NB4 (cell line): ENCODE data around the gene PAFAH2.

Experiments used
- DNase-seq: peaks from one replicate; pipeline ENCODE4 v3.0.0; 2010; ENCODE audit warnings: low read depth
- H3K4me3 ChIP-seq: one replicate; pipeline ENCODE4 v1.5.1; 2011; ENCODE audit warnings: mild to moderate bottlenecking, low read depth, low read length, moderate library complexity
- CTCF ChIP-seq: IDR thresholded peaks from one replicate; pipeline ENCODE4 v1.5.1; 2012; ENCODE audit warnings: low read depth, low read length
- MYC ChIP-seq: IDR thresholded peaks from 2 replicates; pipeline ENCODE4 v1.6.1; 2011; ENCODE audit warnings: low read depth, low read length
- POLR2A ChIP-seq: IDR thresholded peaks from 2 replicates; pipeline ENCODE4 v1.6.1; 2011; ENCODE audit warnings: mild to moderate bottlenecking; ENCODE audit not compliant: insufficient read length; ENCODE audit errors: extremely low read depth
- TF ChIP-seq, protein P1 (sequence below): IDR thresholded peaks from 2 replicates; pipeline ENCODE4 v1.6.1; 2011; ENCODE audit warnings: low read depth, low read length

The PAFAH2 gene

DNA sequence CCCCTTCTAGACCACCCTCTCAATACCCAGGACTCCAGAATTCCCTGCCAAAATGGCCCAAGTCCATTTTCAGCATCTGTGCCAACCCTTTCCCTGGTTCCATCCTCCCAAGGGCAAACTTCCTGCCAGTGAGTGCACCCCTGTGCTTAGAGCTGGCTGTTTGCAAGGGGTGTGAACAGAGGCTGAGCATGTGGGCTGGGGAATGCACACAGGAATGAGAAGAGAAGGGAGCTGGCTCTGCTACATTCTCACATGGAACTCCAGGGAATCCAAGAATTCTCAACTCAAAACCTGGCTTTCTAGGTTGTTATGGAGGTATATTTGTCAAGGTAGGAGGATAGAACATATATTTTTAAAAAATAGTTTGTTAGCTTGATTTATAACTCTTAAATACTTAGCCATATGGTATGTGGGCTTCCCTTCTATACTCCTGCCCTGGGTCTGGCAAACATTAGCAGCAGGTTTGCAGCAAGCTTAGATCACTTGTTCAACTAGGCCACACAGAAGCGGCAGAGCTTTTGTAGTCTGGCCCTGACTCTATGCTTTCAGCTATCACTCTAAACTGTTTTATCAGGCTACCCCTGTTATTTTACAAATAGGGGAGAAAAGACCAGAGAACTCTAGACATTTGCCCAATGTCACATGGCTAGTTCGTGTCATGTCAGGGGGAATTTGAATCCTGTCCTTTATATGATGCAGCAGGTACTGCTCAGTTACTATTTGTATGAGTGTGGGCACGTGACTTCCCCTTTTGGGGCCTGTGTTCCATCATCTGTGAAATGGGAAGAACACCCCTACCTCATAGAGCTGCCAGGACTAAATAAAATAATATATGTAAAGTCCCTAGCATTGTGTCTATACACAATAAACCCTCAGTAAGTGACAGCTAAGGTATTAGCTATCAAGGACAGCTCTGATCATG, 83.5 kb downstream of the PAFAH2 start:
- no peak for DNase-seq
- no peak overlapping the region for H3K4me3 ChIP-seq
- TF ChIP-seq, protein P1, sequence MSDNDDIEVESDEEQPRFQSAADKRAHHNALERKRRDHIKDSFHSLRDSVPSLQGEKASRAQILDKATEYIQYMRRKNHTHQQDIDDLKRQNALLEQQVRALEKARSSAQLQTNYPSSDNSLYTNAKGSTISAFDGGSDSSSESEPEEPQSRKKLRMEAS, result no peak
- TF ChIP-seq CTCF (no peak), POLR2A (no peak)

GRCh38 chr1:25913206-25913605, 84.7 kb downstream of the PAFAH2 start:
- TF ChIP-seq POLR2A (no peak), MYC (no peak), CTCF (no peak)
- TF ChIP-seq, protein P1, result no peak
- no peak overlapping the region for H3K4me3 ChIP-seq
- DNase-seq, result no peak

DNA sequence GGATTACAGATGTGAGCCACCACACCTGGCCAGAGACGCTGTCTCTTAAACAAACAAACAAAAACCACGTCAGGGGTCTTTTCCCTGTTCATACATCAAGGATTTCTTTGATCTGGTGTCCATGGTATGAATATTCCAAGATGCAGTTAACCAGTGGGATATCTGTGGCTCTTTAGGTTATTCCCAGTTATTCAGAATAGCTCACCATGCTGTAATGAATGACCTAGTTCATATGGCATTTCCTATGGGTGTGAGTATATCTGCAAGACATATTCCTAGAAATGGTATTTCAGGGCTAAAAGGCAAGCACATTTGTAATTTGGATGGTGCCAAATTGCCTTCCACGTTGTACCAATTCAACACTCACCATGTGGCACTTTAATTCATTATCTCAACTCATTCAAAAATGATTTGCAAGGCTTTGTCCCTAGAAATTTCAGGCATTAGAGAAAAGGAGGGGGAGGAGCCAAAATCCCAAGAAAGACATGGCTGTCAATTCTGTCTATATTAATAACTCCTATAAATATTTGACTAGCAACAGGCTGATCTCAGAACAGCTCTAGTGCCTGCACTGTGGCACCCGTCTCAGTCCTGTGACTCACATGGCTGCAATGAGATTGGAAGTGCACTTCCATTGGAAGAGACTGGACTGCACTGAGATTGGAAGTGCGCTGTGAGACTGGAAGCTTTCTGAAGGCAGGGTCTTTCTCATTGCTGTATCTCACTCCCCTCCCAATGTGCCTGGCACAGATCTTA, 85.6 kb downstream of the PAFAH2 start:
- no peak for DNase-seq
- TF ChIP-seq CTCF, result no peak
- TF ChIP-seq, protein P1, result no peak
- TF ChIP-seq POLR2A, result no peak
- no peak for TF ChIP-seq MYC
- H3K4me3 ChIP-seq, result no peak overlapping the region

GRCh38 chr1:25911162-25911561, 86.7 kb downstream of the PAFAH2 start:
- DNase-seq, result no peak
- TF ChIP-seq CTCF, result no peak
- H3K4me3 ChIP-seq, result no peak overlapping the region
